ENCODE results near the gene CACNA1C.

CACNA1C gene

DNA sequence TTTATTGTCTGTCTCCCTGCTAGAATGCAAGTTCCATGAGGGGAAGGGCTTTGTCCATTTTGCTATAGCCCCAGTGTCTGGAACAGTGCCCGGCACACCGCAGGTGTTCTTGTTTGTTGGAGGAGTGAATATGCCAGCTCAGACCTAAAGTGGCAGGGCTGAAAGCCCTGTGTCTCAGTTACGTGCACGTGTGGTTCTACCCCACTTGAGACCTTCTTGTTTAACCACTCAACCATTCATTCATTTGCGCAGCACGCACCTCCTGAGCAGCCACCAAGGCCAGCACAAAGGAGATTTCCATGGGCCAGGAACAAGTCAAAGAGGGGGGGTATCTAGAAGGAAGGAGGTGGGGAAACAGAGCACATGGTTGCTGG, 404.0 kb downstream of the CACNA1C start:
- TF ChIP-seq, protein P1, sequence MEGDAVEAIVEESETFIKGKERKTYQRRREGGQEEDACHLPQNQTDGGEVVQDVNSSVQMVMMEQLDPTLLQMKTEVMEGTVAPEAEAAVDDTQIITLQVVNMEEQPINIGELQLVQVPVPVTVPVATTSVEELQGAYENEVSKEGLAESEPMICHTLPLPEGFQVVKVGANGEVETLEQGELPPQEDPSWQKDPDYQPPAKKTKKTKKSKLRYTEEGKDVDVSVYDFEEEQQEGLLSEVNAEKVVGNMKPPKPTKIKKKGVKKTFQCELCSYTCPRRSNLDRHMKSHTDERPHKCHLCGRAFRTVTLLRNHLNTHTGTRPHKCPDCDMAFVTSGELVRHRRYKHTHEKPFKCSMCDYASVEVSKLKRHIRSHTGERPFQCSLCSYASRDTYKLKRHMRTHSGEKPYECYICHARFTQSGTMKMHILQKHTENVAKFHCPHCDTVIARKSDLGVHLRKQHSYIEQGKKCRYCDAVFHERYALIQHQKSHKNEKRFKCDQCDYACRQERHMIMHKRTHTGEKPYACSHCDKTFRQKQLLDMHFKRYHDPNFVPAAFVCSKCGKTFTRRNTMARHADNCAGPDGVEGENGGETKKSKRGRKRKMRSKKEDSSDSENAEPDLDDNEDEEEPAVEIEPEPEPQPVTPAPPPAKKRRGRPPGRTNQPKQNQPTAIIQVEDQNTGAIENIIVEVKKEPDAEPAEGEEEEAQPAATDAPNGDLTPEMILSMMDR (IDR thresholded peaks at IDR 0.05; ENCODE audit: borderline replicate concordance, extremely low read depth, low read length, poor library complexity, severe bottlenecking): no peak
- TF ChIP-seq EZH2 (IDR thresholded peaks at IDR 0.05; ENCODE audit: borderline replicate concordance, low read depth, low read length, severe bottlenecking): no peak
- ATAC-seq (ENCODE audit: insufficient read depth, low read depth) (no peak), DNase-seq (no peak)
- Histone ChIP-seq H2AFZ (ENCODE audit: low read depth, low read length) (no peak overlapping the region), H3K79me2 (ENCODE audit: insufficient read depth, low read length) (no peaks in the 10 kb centered on the region), H3K4me2 (ENCODE audit: insufficient read depth, low read length) (no peak overlapping the region), H3K27ac (ENCODE audit: low read length) (no peak overlapping the region), H4K20me1 (ENCODE audit: insufficient read depth, low read length) (no peaks in the 10 kb centered on the region), H3K4me1 (ENCODE audit: insufficient read depth, low read length) (no peaks in the 10 kb centered on the region), H3K4me3 (ENCODE audit: low read depth in 1 of 2, low read length in 2 of 2) (no peak overlapping the region), H3K9ac (ENCODE audit: low read depth, low read length) (no peak overlapping the region), H3K27me3 (ENCODE audit: insufficient read depth, low read length, poor library complexity) (peaks cover 5% of the 10 kb centered on the region), H3K9me3 (ENCODE audit: insufficient read depth, low read length, severe bottlenecking) (no peaks in the 10 kb centered on the region), H3K36me3 (ENCODE audit: insufficient read depth, low read length) (no peaks in the 10 kb centered on the region)

DNA sequence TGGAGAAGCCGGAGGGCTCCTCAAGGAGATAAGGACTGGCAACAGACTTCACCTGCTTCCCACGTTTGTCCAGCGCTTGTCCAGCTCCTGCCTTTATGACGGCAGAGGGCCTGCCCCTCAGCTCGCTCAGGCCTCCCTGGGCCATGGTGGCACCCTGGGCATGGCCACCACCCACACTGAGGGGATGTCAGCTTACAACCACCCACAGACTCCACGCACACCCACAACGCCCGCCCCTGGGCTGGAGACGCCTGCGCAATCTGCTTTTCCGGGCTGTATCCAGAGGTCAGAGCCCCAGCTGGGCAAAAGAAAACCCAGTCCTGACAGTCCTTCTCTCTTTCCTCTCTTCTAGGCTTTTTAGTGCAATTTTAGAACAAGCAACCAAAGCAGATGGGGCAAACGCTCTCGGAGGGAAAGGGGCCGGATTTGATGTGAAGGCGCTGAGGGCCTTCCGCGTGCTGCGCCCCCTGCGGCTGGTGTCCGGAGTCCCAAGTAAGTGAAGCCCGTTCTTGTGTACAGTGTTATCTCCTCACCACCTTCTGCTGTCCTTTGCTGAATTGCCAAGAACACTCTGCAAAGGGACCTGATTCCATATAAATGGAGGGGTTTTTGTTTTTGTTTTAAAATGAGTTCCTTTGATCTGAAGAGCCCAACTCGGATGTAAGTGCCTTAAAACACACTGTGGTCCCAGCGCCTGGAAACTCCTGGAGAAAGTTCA, 404.6 kb downstream of the CACNA1C start:
- no peak overlapping the region for H3K27ac ChIP-seq (ENCODE audit: low read length)
- TF ChIP-seq, protein P1 (IDR thresholded peaks at IDR 0.05; ENCODE audit: borderline replicate concordance, extremely low read depth, low read length, poor library complexity, severe bottlenecking): no peak
- TF ChIP-seq EZH2 (IDR thresholded peaks at IDR 0.05; ENCODE audit: borderline replicate concordance, low read depth, low read length, severe bottlenecking): no peak
- H3K9ac ChIP-seq (ENCODE audit: low read depth, low read length): no peak overlapping the region
- no peaks in the 10 kb centered on the region for H3K9me3 ChIP-seq (ENCODE audit: insufficient read depth, low read length, severe bottlenecking)
- no peak for DNase-seq
- no peak overlapping the region for H2AFZ ChIP-seq (ENCODE audit: low read depth, low read length)
- H3K4me3 ChIP-seq (ENCODE audit: low read depth in 1 of 2, low read length in 2 of 2): no peak overlapping the region
- no peaks in the 10 kb centered on the region for H3K79me2 ChIP-seq (ENCODE audit: insufficient read depth, low read length)
- no peaks in the 10 kb centered on the region for H4K20me1 ChIP-seq (ENCODE audit: insufficient read depth, low read length)
- H3K4me2 ChIP-seq (ENCODE audit: insufficient read depth, low read length): no peak overlapping the region
- H3K4me1 ChIP-seq (ENCODE audit: insufficient read depth, low read length): no peaks in the 10 kb centered on the region
- peaks cover 5% of the 10 kb centered on the region for H3K27me3 ChIP-seq (ENCODE audit: insufficient read depth, low read length, poor library complexity)
- ATAC-seq (ENCODE audit: insufficient read depth, low read depth): no peak
- no peaks in the 10 kb centered on the region for H3K36me3 ChIP-seq (ENCODE audit: insufficient read depth, low read length)

DNA sequence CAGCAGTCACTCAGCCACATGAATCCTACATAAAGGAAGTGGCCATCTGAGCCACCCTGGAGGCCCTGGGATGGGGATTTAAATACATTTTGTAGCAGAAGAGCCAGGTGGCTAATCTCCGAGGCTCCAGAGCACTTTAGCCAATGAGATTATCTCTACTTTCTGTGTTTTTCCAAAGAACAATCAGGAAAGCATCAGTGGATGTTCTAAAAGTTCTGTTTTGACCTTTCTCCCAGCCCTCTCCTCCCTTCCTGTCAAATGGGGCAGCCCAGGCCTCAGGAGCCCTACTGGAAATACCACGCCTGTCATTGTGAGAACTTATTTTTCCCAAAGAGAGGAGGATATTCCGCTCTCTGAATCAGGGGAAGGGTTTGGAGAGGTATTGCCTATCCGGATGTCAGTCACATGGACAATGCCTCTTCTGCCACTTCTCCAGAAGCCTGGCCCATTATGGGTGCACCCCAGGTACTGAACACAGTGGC, 405.2 kb downstream of the CACNA1C start:
- no peaks in the 10 kb centered on the region for H4K20me1 ChIP-seq (ENCODE audit: insufficient read depth, low read length)

More for the DNA sequence above, 405.2 kb downstream of the CACNA1C start:
- Histone ChIP-seq H3K36me3 (ENCODE audit: insufficient read depth, low read length) (no peaks in the 10 kb centered on the region), H3K4me2 (ENCODE audit: insufficient read depth, low read length) (no peak overlapping the region), H3K79me2 (ENCODE audit: insufficient read depth, low read length) (no peaks in the 10 kb centered on the region), H3K9ac (ENCODE audit: low read depth, low read length) (no peak overlapping the region), H3K4me1 (ENCODE audit: insufficient read depth, low read length) (no peaks in the 10 kb centered on the region), H3K27ac (ENCODE audit: low read length) (no peak overlapping the region), H3K9me3 (ENCODE audit: insufficient read depth, low read length, severe bottlenecking) (no peaks in the 10 kb centered on the region), H2AFZ (ENCODE audit: low read depth, low read length) (no peak overlapping the region), H3K4me3 (ENCODE audit: low read depth in 1 of 2, low read length in 2 of 2) (no peak overlapping the region), H3K27me3 (ENCODE audit: insufficient read depth, low read length, poor library complexity) (peaks cover 5% of the 10 kb centered on the region)
- DNase-seq (no peak), ATAC-seq (ENCODE audit: insufficient read depth, low read depth) (no peak)
- TF ChIP-seq, protein P1 (IDR thresholded peaks at IDR 0.05; ENCODE audit: borderline replicate concordance, extremely low read depth, low read length, poor library complexity, severe bottlenecking): no peak
- no peak for TF ChIP-seq EZH2 (IDR thresholded peaks at IDR 0.05; ENCODE audit: borderline replicate concordance, low read depth, low read length, severe bottlenecking)

All from DND-41 (cell line).